Activated CD4-positive, alpha-beta T cell treated with anti-CD3 and anti-CD28 coated beads, Interleukin-2, Interleukin-4, amounts not matched to agents 100 ng/mL and 50 ng/mL, durations not matched to agents 16 hours and 8 hours (primary cell): ENCODE data around the gene RAPGEF1.
"Not testable (repeated sequence)": the region's sequence is repeated elsewhere in the genome, so short reads cannot be mapped to it uniquely, and the experiment has no call there.

Experiments used
- DNase-seq: peaks from one replicate; pipeline ENCODE4 v3.0.0-alpha.2; 2020; ENCODE audit warnings: low spot score

Gene RAPGEF1

DNA sequence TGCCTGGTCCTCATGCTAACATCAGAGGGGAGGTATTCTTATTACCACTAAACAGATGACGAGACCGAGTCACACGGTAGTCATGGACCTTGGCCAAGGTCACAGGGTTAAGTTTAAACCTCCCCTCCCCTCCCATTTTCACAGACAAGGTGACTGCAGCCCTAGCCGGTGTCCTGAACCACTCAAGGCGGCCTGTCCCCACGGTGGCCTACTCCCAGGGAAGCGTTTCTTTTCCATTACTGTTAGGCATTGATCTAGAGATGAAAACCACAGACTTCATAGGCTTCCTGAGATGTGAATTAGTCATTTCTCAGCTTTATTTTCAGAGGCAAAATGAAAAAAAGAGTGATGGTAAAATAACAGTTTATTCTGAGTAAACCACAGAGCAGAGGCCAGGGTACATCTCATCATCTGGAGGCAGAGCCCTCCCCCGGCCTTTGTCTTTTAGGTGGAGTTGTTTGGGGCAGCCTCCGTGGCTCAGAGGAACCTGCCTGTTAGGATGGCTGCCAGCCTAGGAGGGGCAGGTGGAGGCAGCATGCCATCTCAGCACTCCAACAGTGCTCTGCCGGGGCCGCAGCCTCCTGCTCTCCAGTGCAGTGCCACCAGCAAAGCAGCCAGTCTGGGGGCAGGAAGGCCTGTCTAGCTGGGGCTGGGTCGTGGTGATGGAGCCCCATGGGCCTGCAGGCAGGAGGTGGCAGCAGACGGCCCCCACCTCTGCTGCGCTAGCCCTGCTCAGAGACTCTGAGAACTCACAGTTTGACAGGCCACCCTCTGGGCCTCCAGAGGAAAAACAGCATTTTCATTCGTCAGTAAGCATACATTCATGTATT is 71.2 kb downstream of the RAPGEF1 start:
- peak; percentile 84 for DNase-seq

GRCh38 chr9:131668057-131668438 is 71.8 kb downstream of the RAPGEF1 start:
- DNase-seq: no peak

GRCh38 chr9:131667576-131667975 is 72.3 kb downstream of the RAPGEF1 start:
- peak; percentile 88 for DNase-seq

DNA sequence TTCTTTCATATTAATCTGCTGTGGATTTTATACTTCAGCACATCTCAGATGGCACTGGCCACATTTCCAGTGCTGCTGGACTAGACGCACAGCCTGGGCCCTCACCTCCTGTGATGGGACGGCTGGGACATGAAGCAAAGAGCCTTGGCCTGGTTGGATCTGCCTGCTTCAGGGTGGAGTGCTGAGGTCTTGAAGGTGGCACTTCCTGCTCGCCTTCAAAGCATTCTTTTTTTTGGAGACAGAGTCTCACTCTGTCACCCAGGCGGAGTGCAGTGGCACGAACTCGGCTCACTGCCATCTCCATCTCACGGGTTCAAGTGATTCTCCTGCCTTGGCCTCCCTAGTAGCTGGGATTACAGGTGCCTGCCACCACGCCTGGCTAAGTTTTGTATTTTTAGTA is 73.1 kb downstream of the RAPGEF1 start:
- DNase-seq: no peak

DNA sequence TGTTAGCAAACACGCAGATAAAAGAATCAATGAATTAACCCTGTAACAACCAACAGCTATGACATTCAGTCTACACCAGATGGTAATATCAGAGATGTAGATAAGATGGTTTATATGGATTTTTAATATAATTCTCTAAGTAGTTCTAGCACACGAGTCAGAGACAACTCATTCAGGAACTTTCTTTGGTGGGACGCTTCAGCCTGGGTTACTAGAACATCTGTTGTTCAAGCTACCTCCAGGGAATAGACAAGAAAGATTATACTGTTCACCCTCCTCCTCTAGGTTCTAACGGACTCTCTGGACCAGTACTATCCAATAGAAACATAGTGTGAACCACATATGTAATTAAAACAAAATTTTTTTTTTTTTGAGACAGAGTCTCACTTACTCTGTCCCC is 73.8 kb downstream of the RAPGEF1 start:
- DNase-seq: no peak

GRCh38 chr9:131663288-131663687 is 76.6 kb downstream of the RAPGEF1 start:
- DNase-seq: no peak

DNA sequence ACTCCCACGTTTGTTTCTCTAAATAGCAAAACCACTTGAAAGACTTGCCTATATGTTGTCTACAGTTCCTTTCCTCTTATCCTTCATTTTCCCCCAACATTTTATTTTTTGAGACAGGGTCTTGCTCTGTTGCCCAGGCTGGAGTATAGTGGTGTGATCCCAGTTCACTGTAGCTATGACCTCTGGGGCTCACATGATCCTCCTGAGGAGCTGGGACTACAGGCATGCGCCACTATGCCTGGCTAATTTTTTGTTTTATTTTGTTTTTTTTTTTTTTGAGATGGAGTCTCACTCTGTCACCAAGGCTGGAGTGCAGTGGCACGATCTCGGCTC is 77.6 kb downstream of the RAPGEF1 start:
- not testable (repeated sequence) for DNase-seq

GRCh38 chr9:131661568-131662288 is 78.1 kb downstream of the RAPGEF1 start:
- DNase-seq: peak; percentile 59

GRCh38 chr9:131660466-131661405 is 79.1 kb downstream of the RAPGEF1 start:
- no peak for DNase-seq

DNA sequence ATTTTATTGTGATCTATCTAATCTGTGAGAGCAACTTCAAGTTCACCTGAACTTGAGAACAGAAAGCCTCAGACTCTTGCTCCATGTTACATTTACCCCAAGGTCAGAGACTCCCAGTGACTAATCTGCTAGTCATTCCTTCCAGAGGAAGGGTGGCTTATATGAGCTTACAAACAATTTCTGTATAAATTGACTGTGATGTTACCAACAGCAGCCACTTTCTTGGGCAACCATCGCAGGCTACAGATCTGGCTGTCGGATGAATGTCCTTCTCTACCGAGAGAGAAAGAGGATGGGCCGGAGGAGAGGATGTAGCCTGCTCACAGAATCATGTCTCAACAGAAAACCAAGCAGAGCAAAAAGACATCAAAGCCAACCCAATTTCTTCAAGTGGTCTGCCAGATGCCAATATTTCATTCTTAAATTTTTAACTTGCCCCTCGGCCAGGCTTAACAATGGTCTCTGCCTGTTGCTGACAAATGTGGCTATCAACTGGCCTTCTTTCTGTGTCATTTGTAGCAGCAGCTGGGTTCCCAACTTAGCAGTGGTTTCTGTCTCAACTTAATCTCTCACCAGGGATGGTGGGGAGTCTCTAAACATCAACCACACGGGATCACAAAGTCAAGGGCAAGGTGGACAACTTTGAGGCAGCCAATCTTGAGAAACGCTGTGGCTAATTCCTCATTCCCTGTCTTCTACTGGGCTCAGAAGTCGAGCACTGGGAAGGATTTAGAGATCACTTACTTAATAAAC is 81.3 kb downstream of the RAPGEF1 start:
- DNase-seq: peak; percentile 78

- no peak for DNase-seq
Observed at GRCh38 chr9:131657940-131658339, 81.9 kb downstream of the RAPGEF1 start.

GRCh38 chr9:131657456-131657855 is 82.4 kb downstream of the RAPGEF1 start:
- no peak for DNase-seq

DNA sequence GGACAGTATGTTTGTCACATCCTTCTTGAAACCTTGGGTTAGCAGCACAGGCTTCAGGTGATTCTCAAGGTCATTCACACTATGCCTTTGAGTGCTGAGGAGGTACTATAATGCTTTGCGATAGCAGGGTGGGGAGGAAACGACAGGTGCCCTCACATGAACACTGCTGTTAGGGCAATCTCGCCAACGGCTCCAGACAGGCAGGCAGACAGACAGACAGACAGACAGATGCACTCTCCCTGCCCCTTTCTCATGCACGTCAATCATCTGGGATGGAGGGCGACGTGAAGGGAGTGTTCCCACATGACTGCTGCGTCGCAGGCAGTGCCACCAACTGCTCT is 82.9 kb downstream of the RAPGEF1 start:
- DNase-seq: no peak

- peak; percentile 69 for DNase-seq
Observed at GRCh38 chr9:131656356-131657036, 83.4 kb downstream of the RAPGEF1 start.

GRCh38 chr9:131654369-131654768 is 85.5 kb downstream of the RAPGEF1 start:
- not testable (repeated sequence) for DNase-seq

- peak; percentile 54 for DNase-seq
Observed at GRCh38 chr9:131651599-131651998, 88.3 kb downstream of the RAPGEF1 start.

GRCh38 chr9:131651160-131651559 is 88.7 kb downstream of the RAPGEF1 start:
- no peak for DNase-seq

GRCh38 chr9:131650254-131650653 is 89.6 kb downstream of the RAPGEF1 start:
- DNase-seq: no peak

GRCh38 chr9:131649646-131650045 is 90.2 kb downstream of the RAPGEF1 start:
- DNase-seq: no peak

DNA sequence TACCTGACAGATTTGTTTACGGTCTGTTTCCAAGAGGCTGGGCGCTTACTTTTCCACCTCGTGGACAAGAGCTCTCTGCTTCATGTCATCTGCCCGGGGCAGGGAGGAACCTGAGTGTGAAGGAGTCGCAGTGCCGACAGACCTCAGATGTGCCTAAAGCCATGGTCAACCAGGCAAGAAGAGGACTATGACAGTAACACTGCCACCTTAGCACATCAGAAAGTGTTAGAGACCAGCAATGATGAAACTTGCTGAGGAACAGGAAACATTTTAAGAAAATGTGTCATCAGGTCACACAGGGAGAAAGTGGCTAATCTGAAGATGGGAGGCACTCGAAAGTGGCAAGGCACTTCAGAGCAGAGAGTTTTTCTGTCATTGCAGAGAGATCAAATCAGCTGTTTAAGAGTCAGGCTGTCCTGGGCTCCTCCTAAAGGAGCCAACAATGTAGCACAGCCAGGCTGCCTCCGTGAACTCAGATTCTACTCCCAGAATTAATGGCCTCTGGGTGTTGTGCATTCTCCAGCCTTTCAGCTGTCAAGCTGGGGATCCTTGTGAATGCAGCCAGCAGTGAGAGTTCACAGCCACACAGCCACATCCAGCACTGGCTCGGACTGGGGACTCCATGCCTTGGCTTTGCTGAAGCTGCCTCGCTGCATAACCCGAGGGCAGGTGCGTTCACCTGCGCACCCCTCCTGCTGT is 94.6 kb downstream of the RAPGEF1 start:
- peak; percentile 72 for DNase-seq
